Fibroblast of the conjunctiva (primary cell): ENCODE measurements around the gene OPCML.

Source experiments
- DNase-seq: peaks from one replicate; pipeline ENCODE4 v3.0.0-alpha.2; 2010; ENCODE audit warnings: low read depth

OPCML gene

DNA sequence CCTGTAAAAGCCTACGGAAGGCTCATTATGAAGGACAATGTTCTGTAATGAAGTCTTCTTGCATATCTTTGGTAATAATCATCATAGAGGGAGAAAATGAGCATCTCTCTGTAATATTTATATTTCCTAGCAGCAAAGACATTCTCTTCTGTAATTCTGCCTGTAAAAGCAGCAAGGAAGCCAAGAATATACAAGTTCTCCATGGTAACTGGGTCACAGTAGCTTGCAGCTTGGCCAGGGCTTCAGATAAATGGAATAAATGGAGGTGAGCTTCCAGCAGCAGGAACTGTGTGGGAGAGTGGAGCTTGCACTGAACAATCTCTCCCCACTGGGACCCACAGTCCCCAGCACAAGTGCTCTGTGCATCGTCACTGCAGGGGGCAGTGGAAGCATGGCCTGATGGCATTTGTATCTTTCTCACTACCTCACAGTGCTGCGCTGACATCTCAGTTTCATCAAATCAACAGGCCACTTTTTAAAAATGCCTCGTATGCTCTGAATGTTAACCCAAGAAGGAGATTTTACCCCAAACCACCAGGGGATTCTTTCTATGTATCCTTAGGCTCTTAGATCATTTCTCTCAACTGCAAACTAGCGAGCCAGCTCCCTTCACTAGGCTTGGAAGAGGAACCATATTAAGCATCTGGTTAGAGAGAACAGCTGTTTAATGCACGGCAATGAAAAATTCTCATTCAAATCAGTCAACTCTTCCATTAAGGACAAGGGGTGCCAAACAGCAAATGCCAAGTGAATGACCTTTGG lies 1059.7 kb downstream of the OPCML start:
- no peak for DNase-seq

DNA sequence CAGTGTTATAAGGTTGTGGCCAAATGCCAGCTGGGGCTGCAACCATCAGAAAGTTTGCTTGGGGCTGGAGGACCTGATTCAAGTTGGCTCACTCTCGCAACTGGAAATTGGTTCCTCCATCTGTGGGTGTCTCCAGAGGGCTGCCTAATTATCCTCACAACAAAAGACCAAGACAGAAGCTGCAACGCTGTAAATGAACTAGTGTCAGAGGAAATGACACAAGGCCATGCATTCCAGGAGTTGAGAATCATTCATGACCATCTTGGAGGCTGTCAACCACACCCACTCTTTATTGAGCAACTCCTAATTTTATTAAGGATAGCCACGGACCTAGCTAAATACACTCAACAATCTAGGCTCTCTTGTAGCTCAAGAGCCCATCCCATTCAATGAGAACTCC lies 1060.8 kb downstream of the OPCML start:
- DNase-seq = no peak

DNA sequence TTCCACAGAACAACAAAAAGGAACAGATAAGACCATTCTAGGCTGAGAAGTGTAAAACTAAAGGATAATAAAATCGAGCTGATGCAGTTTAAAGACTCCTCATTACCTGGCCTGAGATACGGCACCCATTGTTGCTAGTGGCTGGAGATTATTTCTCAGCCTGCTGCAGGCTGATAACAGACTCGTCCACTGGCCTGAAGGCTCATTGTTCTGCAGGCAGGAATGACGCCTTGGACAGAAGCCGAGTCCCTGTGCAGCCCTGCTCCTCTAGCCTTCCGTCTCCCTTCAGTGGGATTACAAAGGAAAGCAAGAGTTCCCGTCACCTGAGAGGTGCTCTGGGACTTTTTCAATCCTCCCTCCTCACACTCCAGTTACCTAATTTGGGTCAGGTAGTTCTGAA lies 1065.3 kb downstream of the OPCML start:
- DNase-seq = no peak

DNA sequence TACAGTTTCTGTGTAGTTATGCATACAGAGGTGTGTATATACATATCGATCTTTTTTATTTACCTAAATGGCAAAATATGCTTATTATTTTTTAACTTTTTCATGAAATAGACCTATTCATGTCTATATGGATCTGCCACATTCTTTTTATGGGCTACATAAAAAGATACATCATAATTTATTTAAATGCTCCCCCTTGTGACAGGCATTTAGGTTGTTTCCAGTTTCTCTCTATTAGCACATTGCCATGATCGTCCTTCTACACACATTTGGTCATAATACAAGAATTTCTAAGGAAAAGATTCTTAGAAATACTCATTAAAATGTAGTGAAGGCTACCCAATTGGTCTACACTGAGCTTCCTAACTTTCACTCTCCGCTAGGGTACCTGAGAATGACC lies 1067.4 kb downstream of the OPCML start:
- DNase-seq = no peak

DNA sequence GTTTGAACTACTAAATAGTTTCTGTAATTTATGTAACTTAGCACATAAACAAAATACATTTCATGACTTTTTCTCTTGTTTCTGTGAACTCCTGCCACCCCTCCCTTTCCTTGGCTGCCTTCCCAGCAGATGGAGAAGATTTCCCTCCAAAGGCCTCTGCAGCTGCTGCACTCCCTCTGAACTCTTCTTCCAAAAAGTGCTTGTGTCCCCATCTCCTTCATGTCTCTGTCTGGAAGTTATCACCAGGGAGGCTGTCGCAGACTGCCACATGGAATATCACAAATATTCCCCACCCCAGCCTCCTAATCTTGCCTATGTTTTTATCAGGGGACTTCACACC lies 1068.3 kb downstream of the OPCML start:
- DNase-seq = peak; percentile 17

DNA sequence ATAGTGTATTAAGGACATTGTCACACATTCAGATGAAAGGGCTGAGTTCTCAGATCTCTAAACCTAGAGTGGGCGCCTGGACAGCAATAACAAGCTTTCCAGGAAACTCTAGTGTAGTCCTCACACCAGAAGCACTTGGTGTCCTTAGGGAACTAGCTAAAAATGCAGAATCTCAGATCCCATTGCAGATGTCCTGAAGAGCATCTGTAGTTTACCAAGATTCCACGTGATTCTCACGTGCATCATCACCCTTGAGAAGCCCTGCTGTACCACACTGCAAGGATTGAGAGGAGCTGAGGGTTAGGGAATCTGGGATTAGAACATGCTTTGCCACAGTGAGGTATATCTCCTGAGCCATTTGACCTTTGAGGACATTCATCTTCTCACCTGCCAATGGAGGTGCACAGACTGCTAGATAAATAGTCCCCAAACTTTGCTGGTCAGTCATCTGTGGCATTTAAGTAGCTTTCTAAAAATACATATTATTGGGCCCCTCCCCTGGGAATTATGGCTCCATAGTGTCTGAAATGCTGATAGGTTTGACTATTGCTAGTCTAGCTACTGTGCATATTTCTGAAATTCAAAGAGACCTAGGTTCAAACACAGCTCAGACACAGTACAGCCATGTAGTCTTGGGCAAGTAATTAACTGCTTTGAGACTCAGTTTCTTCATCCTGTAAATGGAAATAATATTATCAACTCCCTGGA lies 1068.9 kb downstream of the OPCML start:
- DNase-seq = no peak

DNA sequence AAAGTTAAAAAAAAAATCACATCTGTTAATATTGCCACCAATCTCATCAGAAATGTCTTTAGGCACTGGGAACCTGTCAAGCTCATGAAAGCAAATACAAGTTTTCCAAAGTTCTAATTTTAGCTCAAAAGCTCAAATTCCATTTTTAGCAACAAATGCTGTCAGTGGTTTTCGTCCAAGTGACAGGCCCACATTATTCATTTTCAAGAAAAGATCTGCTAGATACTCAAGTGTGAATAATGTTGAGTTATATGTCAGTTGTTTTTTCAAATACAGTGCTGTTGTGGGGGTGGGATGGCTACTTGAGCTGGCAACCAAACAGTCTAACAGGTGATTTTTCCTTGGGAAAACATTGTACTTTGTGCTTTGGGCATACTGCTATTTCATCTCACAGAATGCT lies 1072.6 kb downstream of the OPCML start:
- DNase-seq = no peak

GRCh38 chr11:132457445-132457844 lies 1074.9 kb downstream of the OPCML start:
- no peak for DNase-seq

DNA sequence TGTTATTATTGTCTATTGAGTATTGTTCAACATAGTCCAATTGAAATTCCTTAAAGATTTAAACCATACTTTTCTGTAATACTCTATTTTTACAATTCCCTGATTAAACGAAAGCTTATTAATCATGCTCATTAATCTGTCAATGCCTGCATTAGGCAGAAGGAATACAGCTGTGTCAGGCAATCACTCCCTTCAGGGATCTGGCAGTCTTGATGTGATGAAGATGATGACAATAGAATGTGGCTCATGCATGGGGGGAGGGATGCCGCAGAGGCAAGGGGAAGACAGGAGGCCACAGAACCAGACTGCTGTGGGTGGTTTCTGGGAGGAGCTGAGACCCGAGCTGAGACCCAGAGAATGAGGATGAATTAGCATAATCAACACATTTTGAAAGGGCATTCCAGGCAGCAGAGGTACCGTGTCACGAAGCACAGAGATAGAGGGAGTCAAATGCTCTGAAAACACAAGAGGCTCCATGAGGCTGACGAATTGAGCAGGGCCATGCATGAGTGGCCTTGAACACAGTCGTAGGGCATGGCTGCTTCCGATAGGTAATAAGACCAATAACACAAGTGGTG lies 1075.5 kb downstream of the OPCML start:
- DNase-seq = no peak

- DNase-seq = no peak
Measured at GRCh38 chr11:132455044-132455443, 1077.3 kb downstream of the OPCML start.

DNA sequence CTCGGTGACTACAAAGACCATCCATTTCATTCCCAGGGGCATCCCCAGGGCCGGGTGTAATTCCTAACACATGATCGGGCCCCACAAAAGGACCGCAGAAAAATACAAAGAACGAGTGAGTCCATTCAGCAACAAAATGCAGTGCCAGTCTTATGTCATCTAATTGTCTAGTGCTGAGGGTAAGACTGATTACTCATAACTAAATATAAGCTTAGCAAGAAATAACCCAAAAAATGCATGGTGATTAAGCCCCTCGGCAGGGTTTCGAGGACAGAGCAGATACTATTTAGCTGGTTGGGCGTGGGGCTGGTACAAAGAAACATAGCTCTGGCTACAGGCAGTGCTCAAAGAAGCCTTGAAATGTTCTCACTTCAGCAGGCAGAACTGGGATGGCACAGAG lies 1078.9 kb downstream of the OPCML start:
- no peak for DNase-seq

DNA sequence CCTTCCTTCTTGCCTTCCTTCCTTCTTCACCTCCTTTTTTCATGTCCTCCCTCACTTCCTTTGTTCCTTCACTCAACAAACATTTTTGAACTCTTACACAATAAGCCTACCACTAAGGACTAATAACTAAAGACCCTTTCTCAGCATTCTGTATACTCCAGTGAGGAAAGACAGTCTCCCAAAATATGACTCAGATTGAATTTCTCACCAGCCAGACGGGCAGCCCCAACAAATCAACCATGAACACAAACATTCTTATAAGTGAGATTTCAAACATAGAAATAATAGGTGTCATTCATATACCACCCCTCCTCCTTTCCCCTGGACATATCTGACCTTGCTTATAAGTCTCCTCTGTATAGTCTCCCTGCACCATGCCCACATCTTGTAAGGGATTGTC lies 1079.7 kb downstream of the OPCML start:
- no peak for DNase-seq

GRCh38 chr11:132451942-132452601 lies 1080.2 kb downstream of the OPCML start:
- no peak for DNase-seq

GRCh38 chr11:132450631-132451030 lies 1081.7 kb downstream of the OPCML start:
- no peak for DNase-seq

GRCh38 chr11:132448334-132448995 lies 1083.8 kb downstream of the OPCML start:
- DNase-seq = no peak

GRCh38 chr11:132447761-132448160 lies 1084.5 kb downstream of the OPCML start:
- DNase-seq = no peak

GRCh38 chr11:132445859-132446291 lies 1086.4 kb downstream of the OPCML start:
- DNase-seq = no peak

DNA sequence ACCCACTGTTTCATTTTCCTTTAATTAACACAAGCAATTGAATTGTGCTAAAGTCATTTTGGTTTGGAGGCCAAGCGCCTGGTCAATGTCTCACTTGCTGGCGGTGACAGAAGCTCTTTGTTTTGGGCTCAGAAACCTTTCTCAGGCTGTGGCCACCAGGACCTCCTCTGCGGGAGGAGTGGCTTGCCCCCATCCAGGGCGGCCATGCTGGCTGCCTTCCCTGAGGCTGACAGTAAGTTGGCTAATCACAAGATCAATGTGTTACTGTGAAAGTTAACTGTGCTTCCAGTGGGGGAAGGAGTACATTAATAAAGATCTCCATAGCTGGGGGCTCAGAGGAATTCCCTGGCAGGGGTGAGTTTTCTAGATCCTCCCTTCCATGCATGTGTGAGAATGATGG lies 1087.4 kb downstream of the OPCML start:
- DNase-seq = no peak

DNA sequence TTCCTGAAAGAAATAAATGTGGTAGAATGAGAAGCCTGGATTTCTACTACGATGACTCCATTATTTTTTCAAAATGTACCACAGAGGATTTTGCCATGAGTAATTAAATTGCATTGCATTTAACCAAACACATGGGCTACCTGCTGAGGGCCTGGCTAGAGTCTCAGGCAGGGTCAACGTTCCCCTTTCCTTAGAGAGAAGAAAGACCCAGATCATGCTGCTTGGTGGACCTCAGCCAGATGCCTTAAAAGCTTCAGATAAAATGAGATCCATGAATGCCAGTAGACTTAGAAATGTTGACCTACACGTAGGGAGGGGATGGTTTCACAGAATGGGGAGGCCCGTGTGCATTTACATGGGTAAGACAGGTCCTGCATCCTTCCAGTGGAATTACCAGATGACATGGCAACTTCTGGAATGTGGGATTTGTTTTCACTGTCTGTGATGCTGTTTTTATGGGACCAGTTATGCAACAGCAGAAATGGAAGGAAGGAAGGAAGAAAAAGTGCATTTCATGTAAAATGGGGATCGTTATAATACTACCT lies 1092.5 kb downstream of the OPCML start:
- no peak for DNase-seq

DNA sequence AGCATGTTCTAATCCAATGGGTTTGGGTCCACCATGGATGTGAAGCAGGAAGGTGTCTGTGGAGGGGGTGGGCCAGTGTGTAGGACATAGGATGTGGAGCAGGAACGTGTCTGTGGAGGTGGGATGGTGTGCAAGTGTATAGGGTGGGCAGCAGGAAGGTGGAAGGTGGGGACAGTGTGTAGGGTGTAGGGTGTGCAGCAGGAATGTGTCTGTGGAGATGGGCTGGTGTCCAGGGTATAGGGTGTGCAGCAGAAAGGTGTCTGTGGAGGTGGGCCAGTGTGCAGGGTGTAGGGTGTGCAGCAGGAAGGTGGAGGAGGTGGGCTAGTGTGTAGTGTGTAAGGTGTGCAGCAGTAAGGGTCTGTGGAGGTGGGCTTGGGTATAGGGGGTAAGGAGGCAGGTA lies 1093.9 kb downstream of the OPCML start:
- no peak for DNase-seq

DNA sequence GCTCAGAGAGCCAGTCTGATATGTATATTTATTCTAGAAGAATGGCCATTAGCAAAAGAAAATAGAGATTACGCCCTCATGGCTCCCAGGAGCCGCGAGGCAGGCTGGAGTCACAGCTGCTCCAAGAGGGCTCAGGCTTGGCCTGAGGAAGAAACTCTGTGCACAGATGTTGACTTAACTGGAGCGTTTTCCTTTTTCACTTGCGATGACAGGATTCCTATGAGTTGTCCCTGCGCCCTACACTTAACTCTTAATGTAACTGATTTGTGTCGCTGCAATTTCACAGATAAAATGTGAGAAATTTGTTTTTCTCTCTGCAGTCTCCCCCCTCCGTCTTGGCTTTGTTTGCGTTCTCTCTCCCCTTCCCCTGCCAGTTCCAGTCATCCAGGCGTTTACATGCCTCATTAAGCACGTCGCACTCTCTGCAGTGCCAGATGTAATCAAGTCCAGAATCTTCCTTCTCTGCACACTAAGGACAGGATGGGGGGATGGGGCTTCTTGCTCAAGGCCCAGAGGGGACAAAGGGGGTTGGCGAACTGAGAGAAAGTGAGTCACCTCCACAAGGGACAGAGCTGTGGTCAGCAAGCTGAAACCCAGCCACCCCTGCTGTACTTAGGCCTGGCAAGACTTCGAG lies 1101.8 kb downstream of the OPCML start:
- no peak for DNase-seq

GRCh38 chr11:132429685-132430084 lies 1102.6 kb downstream of the OPCML start:
- DNase-seq = no peak
